GM12878 (cell line): ENCODE measurements around the gene JAG1. TPM values are rescaled to one million over a fixed set of nuclear protein-coding genes. Genes with fewer than 3 reads are reported as not detected.

ENCODE experiments used
- ATAC-seq: fragments of 200-7000 bp; cut with Tn5 transposase; 3 replicates; pipeline ENCODE4 v1.9.1; 2020; ENCODE audit warnings: mild to moderate bottlenecking, moderate library complexity
- BruUV-seq: library from RNA; stranded (reverse); fragments of 400-500 nt; replicated peaks from 2 replicates; lab custom pipeline; 2021; lab: Mats Ljungman, UMichigan
- CTCF ChIA-PET: fragments of 300-600 bp; sonication (Branson Sonifier 250); formaldehyde crosslinking; extraction: SDS; loops from one replicate; lab custom pipeline; 2021; ENCODE audit warnings: inconsistent platforms; lab: Yijun Ruan, JAX
- POLR2A ChIA-PET: fragments of 350-600 bp; formaldehyde crosslinking; extraction: SDS; loops from one replicate; lab custom pipeline; 2021; ENCODE audit warnings: inconsistent platforms; lab: Charles Lee
- RAD21 ChIA-PET: fragments of 300-600 bp; sonication (Branson Sonifier 250); formaldehyde crosslinking; loops from one replicate; lab custom pipeline; 2023; ENCODE audit warnings: antibody characterized with exemption; ENCODE audit not compliant: unreplicated experiment; lab: Charles Lee
- SMC1A ChIA-PET: fragments of 300-600 bp; sonication (Branson Sonifier 250); formaldehyde crosslinking; loops from one replicate; lab custom pipeline; 2023; ENCODE audit not compliant: unreplicated experiment, uncharacterized antibody; lab: Charles Lee
- DNase-seq: peaks from one replicate; pipeline ENCODE4 v3.0.0-alpha.2; 2011; ENCODE audit warnings: low read depth, low spot score
- FAIRE-seq: peaks from 3 replicates; lab custom pipeline; 2011; peaks lifted over from hg19 to GRCh38; lab: Jason Lieb, UNC
- H2AFZ ChIP-seq: 2 replicates; pipeline ENCODE4 v1.6.0; 2011; ENCODE audit warnings: low read depth, low read length, control low read depth; ENCODE audit not compliant: control insufficient read depth
- H3K27ac ChIP-seq: 2 replicates; pipeline ENCODE4 v1.5.1; 2011; ENCODE audit warnings: control low read depth; ENCODE audit not compliant: control insufficient read depth, insufficient read depth
- H3K27me3 ChIP-seq, 2 experiments: replicated peaks in 1 of 2; 2 replicates each; pipeline versions ENCODE4 v1.6.0 to v1.6.1; 2011; ENCODE audit warnings: low read length in 1 of 2; ENCODE audit not compliant: control insufficient read depth in 2 of 2, insufficient read depth in 2 of 2
- H3K36me3 ChIP-seq, 2 experiments: 2 replicates each; pipeline ENCODE4 v1.5.1; 2011; ENCODE audit warnings: low read length in 1 of 2; ENCODE audit not compliant: control insufficient read depth in 2 of 2, insufficient read depth in 2 of 2
- H3K4me1 ChIP-seq: 2 replicates; pipeline ENCODE4 v1.6.1; 2011; ENCODE audit warnings: mild to moderate bottlenecking, low read length, moderate library complexity, mixed read lengths; ENCODE audit not compliant: control insufficient read depth, insufficient read depth
- H3K4me2 ChIP-seq: 2 replicates; pipeline ENCODE4 v1.6.0; 2011; ENCODE audit warnings: control low read depth; ENCODE audit not compliant: control insufficient read depth, insufficient read depth
- H3K4me3 ChIP-seq: fragments of 200-600 bp; sonication (generic); 2 replicates; pipeline ENCODE4 v1.5.1; 2016
- H3K79me2 ChIP-seq: 2 replicates; pipeline ENCODE4 v1.6.0; 2011; ENCODE audit warnings: low read length; ENCODE audit not compliant: control insufficient read depth, insufficient read depth
- H3K9ac ChIP-seq: 2 replicates; pipeline ENCODE4 v1.8.0; 2011; ENCODE audit warnings: low read length, control low read depth, mixed read lengths; ENCODE audit not compliant: control insufficient read depth, insufficient read depth
- H3K9me3 ChIP-seq: replicated peaks from 3 replicates; pipeline ENCODE4 v1.5.1; 2011; ENCODE audit warnings: mild to moderate bottlenecking, low read length; ENCODE audit not compliant: control insufficient read depth, insufficient read depth
- H4K20me1 ChIP-seq: 2 replicates; pipeline ENCODE4 v1.6.0; 2011; ENCODE audit not compliant: control insufficient read depth, insufficient read depth
- BACH1 ChIP-seq: fragments of 450-650 bp; IDR thresholded peaks from 2 replicates; pipeline ENCODE4 v1.6.1; 2017; ENCODE audit warnings: mild to moderate bottlenecking, borderline replicate concordance
- BCL11A ChIP-seq: IDR thresholded peaks from 2 replicates; pipeline ENCODE4 v1.6.1; 2011; ENCODE audit warnings: low read depth, low read length
- JUNB ChIP-seq: IDR thresholded peaks from 2 replicates; pipeline ENCODE4 v1.6.1; 2016; ENCODE audit warnings: antibody characterized with exemption, mild to moderate bottlenecking
- LARP7 ChIP-seq: fragments of 450-650 bp; IDR thresholded peaks from 2 replicates; pipeline ENCODE4 v1.6.1; 2017; ENCODE audit warnings: mild to moderate bottlenecking
- MTA3 ChIP-seq: IDR thresholded peaks from 2 replicates; pipeline ENCODE4 v1.6.1; 2012; ENCODE audit warnings: low read length, inconsistent platforms, borderline replicate concordance
- NBN ChIP-seq: fragments of 450-650 bp; IDR thresholded peaks from 2 replicates; pipeline ENCODE4 v1.6.1; 2016
- NFIC ChIP-seq: IDR thresholded peaks from 2 replicates; pipeline ENCODE4 v1.6.1; 2012; ENCODE audit warnings: low read depth, mild to moderate bottlenecking, inconsistent platforms, low read length, moderate library complexity
- NFYA ChIP-seq: IDR thresholded peaks from 2 replicates; pipeline ENCODE4 v1.6.1; 2011; ENCODE audit warnings: low read depth, mild to moderate bottlenecking, low read length, improper control_type of control experiment, borderline replicate concordance
- NR2C1 ChIP-seq: fragments of 450-650 bp; IDR thresholded peaks from 2 replicates; pipeline ENCODE4 v1.6.1; 2017; ENCODE audit warnings: antibody characterized with exemption, mild to moderate bottlenecking, moderate library complexity
- NR2F1 ChIP-seq: fragments of 450-650 bp; conservative IDR thresholded peaks from 2 replicates; pipeline ENCODE4 v1.6.1; 2017; ENCODE audit warnings: mild to moderate bottlenecking
- PAX8 ChIP-seq: fragments of 450-650 bp; IDR thresholded peaks from 2 replicates; pipeline ENCODE4 v1.6.1; 2017; ENCODE audit warnings: mild to moderate bottlenecking, moderate library complexity
- RAD51 ChIP-seq: fragments of 450-650 bp; IDR thresholded peaks from 2 replicates; pipeline ENCODE4 v1.6.1; 2016; ENCODE audit warnings: moderate library complexity, mild to moderate bottlenecking, inconsistent platforms
- SIX5 ChIP-seq: IDR thresholded peaks from 2 replicates; pipeline ENCODE4 v1.6.1; 2011; ENCODE audit warnings: mild to moderate bottlenecking, low read depth, low read length, moderate library complexity; ENCODE audit not compliant: severe bottlenecking
- SMARCA5 ChIP-seq: fragments of 450-650 bp; IDR thresholded peaks from 2 replicates; pipeline ENCODE4 v1.6.1; 2017; ENCODE audit warnings: mild to moderate bottlenecking
- TAF1 ChIP-seq: IDR thresholded peaks from 2 replicates; pipeline ENCODE4 v1.6.1; 2011; ENCODE audit warnings: mild to moderate bottlenecking, low read depth, low read length, borderline replicate concordance
- ZNF217 ChIP-seq: fragments of 450-650 bp; IDR thresholded peaks from 2 replicates; pipeline ENCODE4 v1.6.1; 2017; ENCODE audit warnings: antibody characterized with exemption, mild to moderate bottlenecking
- in situ Hi-C: fragments of 300-500 bp; cut with MboI; formaldehyde crosslinking; loops from 9 replicates; pipeline ENCODE4 v1.14.3; 2018; ENCODE audit warnings: mixed read lengths
- intact Hi-C: fragments of 100-400 bp; cut with micrococcal nuclease; formaldehyde crosslinking; loops from one replicate; pipeline ENCODE4 v1.14.2; 2022; ENCODE audit not compliant: unreplicated experiment
- polyA plus RNA-seq, 11 experiments: library from polyadenylated mRNA; depleted of rRNA in 4 of 11; unstranded in 6 of 11; stranded (reverse) in 5 of 11; fragments of >200 nt; fragmentation: Nextera tagmentation in 4 of 11; fragmentation: Illumina TruSeq in 1 of 11; extraction: Ambion mirVana in 4 of 11; extraction: Trizol in 1 of 11; gene quantifications; 1 replicate in 1 of 11; 2 replicates in 10 of 11; pipeline versions ENCODE4 v1.2.1 to v1.2.3, GENCODE V29; 2011 to 2016; ENCODE audit warnings: inconsistent platforms in 2 of 11, missing spikeins in 2 of 11, low read depth in 1 of 11
- total RNA-seq, 4 experiments: library from RNA; depleted of rRNA in 3 of 4; stranded (reverse); fragments of >200 nt in 3 of 4; fragmentation: Illumina TruSeq in 1 of 4; extraction: Trizol in 1 of 4; gene quantifications; 2 replicates each; pipeline versions ENCODE4 v1.2.1 to v1.2.3, GENCODE V29; 2013 to 2021
- TF ChIP-seq, protein P1 (sequence below): fragments of 450-650 bp; IDR thresholded peaks from 2 replicates; pipeline ENCODE4 v1.6.1; 2017; ENCODE audit warnings: mild to moderate bottlenecking
- TF ChIP-seq, protein P2 (sequence below): fragments of 150-350 bp; IDR thresholded peaks from 2 replicates; pipeline ENCODE4 v1.6.1; 2016; ENCODE audit warnings: low read depth, low read length

JAG1 gene
- total and polyA plus RNA-seq, 10 of the 15 experiments (the other 5 are each of a cell fraction or from before 2014, with no cell fraction given): 0.66 to 6.9 (median 1.8) TPM

DNA sequence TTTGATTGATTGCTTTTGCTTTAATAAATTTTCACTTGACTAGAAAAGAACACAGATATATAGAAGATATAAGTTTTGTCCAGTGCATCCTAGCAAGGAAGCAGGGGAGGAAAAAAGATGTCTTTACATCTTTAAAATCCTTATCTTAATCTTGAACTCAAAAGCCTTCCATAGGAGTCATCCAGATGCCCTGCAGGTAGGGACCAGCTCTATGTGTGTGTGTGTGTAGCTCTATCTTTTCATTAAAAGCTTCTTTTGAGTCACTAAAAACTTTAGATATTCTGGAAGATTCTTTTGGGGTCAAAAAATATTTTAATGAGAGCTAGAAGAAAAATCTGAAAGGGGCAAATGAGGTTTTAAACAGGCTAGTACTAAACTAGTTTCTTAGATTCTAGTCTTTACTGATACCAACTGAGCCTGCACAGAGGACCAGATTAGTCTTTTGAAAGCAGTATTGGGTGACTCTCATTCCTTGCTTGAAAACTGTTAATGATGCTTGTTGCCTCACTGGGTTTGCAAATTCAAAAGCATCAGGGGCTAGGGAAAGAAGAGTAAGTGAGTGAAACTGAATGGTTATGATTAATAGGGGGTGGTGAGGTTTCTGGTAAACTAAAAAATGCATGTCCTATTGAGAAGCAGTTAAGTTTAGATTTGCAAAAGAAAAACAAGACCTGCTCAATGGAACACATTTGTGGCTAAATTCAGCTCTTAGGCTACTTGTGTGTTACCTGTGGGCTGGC, 40.6 kb upstream of the JAG1 start:
- Histone ChIP-seq H3K79me2 (no peaks in the 10 kb centered on the region), H3K4me1 (no peaks in the 10 kb centered on the region), H3K4me2 (no peak overlapping the region), H3K36me3 (no peaks in the 10 kb centered on the region), H3K4me3 (no peak overlapping the region), H4K20me1 (no peaks in the 10 kb centered on the region), H3K27me3 (no peaks in the 10 kb centered on the region), H3K9me3 (no peaks in the 10 kb centered on the region), H3K9ac (no peak overlapping the region), H3K27ac (no peak overlapping the region), H2AFZ (no peak overlapping the region)
- in situ Hi-C loops: no loop called here
- DNase-seq (no peak), ATAC-seq (peak; percentile 66), FAIRE-seq (no peak)
- ChIA-PET RAD21 (no interaction called here), SMC1A (interaction anchor here (1.0 kb wide), 1 partner anchor 92 kb away, joined by 3 read pairs; no protein-coding TSS in a partner anchor), POLR2A (no interaction called here), CTCF (no interaction called here)
- no TSS peak for BruUV-seq
- intact Hi-C loops: no loop called here
- TF ChIP-seq SMARCA5: no peak
- TF ChIP-seq RAD51: no peak
- no peak for TF ChIP-seq MTA3
- no peak for TF ChIP-seq NFYA
- no peak for TF ChIP-seq LARP7
- no peak for TF ChIP-seq NR2F1
- TF ChIP-seq PAX8: no peak
- TF ChIP-seq, protein P1, sequence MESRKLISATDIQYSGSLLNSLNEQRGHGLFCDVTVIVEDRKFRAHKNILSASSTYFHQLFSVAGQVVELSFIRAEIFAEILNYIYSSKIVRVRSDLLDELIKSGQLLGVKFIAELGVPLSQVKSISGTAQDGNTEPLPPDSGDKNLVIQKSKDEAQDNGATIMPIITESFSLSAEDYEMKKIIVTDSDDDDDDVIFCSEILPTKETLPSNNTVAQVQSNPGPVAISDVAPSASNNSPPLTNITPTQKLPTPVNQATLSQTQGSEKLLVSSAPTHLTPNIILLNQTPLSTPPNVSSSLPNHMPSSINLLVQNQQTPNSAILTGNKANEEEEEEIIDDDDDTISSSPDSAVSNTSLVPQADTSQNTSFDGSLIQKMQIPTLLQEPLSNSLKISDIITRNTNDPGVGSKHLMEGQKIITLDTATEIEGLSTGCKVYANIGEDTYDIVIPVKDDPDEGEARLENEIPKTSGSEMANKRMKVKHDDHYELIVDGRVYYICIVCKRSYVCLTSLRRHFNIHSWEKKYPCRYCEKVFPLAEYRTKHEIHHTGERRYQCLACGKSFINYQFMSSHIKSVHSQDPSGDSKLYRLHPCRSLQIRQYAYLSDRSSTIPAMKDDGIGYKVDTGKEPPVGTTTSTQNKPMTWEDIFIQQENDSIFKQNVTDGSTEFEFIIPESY: no peak
- TF ChIP-seq, protein P2, sequence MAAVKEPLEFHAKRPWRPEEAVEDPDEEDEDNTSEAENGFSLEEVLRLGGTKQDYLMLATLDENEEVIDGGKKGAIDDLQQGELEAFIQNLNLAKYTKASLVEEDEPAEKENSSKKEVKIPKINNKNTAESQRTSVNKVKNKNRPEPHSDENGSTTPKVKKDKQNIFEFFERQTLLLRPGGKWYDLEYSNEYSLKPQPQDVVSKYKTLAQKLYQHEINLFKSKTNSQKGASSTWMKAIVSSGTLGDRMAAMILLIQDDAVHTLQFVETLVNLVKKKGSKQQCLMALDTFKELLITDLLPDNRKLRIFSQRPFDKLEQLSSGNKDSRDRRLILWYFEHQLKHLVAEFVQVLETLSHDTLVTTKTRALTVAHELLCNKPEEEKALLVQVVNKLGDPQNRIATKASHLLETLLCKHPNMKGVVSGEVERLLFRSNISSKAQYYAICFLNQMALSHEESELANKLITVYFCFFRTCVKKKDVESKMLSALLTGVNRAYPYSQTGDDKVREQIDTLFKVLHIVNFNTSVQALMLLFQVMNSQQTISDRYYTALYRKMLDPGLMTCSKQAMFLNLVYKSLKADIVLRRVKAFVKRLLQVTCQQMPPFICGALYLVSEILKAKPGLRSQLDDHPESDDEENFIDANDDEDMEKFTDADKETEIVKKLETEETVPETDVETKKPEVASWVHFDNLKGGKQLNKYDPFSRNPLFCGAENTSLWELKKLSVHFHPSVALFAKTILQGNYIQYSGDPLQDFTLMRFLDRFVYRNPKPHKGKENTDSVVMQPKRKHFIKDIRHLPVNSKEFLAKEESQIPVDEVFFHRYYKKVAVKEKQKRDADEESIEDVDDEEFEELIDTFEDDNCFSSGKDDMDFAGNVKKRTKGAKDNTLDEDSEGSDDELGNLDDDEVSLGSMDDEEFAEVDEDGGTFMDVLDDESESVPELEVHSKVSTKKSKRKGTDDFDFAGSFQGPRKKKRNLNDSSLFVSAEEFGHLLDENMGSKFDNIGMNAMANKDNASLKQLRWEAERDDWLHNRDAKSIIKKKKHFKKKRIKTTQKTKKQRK: no peak
- TF ChIP-seq NR2C1: no peak
- TF ChIP-seq TAF1: no peak
- TF ChIP-seq NBN: no peak
- TF ChIP-seq JUNB: no peak
- TF ChIP-seq ZNF217: no peak
- TF ChIP-seq BCL11A: no peak
- TF ChIP-seq SIX5: no peak
- TF ChIP-seq BACH1: no peak
- no peak for TF ChIP-seq NFIC
